ENCODE data around the gene PTGR3.

PTGR3 gene

GRCh38 chr18:75167759-75168618 is 41.0 kb downstream of the PTGR3 start:
- no peak for DNase-seq

DNA sequence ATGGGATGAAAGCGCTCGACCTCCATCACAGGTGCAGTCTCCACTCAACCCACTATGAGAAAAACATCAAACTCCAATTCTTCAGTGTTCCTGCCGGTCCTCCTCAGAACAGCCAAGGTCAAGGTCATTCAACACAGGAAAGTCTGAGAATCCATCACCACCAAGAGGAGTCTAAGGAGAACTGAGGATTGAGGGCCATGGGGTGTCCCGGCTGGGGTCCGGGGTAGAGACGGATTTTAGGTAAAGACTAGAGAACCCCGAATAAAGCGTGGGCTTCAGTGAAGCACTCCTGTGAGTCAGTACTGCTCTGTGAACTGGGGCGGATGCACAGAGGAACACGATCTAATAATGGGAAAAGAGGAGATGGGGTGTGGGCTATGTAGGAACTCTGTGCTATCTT is 41.8 kb downstream of the PTGR3 start:
- no peak for DNase-seq

- no peak for DNase-seq
Observed at GRCh38 chr18:75165926-75166325, 43.0 kb downstream of the PTGR3 start.

DNA sequence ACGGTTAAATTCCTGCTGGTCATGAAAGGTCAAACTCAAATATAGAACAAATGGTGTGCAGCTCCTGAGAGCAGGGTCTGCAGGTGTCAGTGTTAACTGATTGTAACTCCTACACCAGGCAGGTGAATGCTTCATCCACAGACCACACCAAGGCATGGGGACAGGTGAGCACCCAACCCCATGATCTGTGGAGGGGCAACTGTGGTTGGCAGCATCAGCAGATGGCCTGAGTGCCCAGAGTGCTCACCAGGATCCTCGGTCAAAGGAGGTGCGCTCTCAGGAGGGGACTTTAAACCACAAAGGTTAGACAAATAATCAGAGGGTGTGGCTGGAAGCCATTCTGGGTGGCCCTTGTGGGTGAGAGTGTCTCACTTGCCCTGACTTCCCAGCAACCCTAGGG is 44.5 kb downstream of the PTGR3 start:
- DNase-seq, result no peak

DNA sequence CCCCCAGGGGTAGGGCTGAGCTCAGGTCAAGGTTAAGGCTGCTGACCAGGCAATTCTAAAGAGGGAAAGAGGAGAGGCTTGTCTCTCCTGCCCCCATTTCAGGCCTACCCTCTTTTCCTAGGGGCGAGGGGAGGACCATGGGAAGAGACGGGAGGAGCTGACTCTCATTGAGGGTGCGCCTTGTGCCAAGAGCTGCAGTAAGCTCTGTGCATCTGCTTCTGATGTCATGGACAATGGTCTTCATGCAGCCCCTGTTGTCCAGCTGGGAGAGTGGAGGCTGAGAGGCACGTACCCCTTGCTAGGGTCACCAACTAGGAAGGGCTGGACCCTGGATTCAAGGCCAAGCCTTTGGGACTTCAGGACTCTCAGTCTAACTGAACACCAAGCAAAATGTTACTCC is 45.2 kb downstream of the PTGR3 start:
- no peak for DNase-seq

DNA sequence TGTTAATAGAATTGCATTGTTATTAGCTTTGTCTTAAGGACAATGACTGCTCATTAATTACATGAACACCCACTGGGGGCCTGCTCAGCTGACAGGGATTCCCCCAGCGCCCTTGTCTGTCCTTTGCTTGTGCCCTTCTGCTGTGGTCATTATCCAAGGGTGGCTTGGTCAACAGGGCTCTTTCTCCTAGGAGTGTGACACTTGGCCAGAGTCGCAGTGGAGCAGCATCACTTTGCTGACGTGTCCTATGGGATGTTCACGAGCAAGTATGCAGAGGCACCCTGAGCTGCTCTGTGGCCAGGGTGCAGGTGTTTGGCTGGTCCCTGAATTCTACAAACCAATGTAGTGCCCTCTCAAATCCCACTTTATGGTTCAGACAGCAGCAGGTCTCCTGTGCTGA is 46.0 kb downstream of the PTGR3 start:
- no peak for DNase-seq

DNA sequence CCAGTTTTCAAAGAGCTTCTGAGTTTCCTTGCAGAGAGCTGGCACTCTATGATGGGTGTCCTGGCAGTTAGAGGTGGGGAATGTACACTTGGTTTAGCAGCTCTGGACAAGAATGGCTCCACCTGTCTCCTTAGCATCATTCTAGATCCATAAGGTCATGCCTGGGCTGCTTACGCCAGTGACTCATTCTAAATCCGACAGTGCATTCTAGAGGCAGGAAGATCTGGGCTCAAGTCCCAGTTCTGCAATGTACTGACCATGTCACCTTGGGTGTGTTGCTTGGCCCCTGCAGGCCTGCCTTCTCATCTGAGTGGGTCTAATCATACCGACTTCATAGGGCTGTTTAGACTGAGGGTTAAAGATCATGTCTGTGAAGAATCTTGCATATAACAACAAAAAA is 46.5 kb downstream of the PTGR3 start:
- DNase-seq, result no peak

- DNase-seq, result no peak
Observed at GRCh38 chr18:75161256-75162028, 47.5 kb downstream of the PTGR3 start.

- DNase-seq, result no peak
Observed at GRCh38 chr18:75160364-75160763, 48.6 kb downstream of the PTGR3 start.

- DNase-seq, result no peak
Observed at GRCh38 chr18:75159646-75160356, 49.1 kb downstream of the PTGR3 start.

DNA sequence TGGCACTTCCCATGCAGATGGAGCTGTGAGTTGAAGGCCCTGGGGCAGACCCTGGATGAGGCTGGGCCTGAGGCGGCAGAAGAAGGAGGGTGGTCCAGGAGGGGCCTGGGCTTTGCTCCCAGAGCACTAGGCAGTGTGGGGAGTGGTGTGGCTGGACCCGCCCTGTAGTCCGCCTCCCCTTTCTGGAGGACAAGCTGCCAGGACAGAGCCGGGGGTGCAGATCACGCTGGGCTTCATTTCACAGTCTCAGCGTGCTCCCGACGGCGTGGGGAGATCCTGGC is 49.8 kb downstream of the PTGR3 start:
- DNase-seq, result no peak
